ENCODE measurements around the gene SRP68. TPM values are rescaled to one million over a fixed set of nuclear protein-coding genes. Genes with fewer than 3 reads are reported as not detected.

Gene SRP68
- total and polyA plus RNA-seq, 2 donors (not counting 1 experiment from before 2014, with no cell fraction given): 34.0 to 68.6 TPM

DNA sequence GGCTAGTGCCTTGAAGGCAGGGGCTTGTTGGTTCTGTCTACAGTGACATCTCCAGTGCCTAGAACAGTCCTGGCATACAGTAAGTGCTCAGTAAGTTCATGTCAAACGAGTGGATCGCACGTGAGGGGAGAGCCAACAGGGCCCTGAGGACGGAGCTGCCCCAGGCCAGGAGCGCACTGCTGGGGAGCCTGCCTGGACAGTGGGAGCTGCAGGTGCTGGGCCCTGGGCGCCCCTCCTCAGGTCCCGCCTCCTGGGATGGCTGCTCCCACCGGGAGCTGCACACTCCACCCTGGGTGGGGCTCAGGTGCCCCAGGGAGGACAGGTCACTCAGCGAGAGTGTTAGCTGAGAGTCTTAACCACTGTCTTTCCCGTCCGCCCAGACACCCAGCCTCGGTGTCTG, 47.0 kb downstream of the SRP68 start:
- Histone ChIP-seq H3K9me3 (ENCODE audit: control insufficient read depth, insufficient read depth, low read depth, low read length) (no peaks in the 10 kb centered on the region), H3K4me3 (replicated peaks in 1 of 4; ENCODE audit: control extremely low read depth in 1 of 4, insufficient read depth in 1 of 4, low read depth in 3 of 4, low read length in 4 of 4) (no peak overlapping the region), H4K20me1 (ENCODE audit: control insufficient read depth, extremely low read depth, insufficient read depth, low read length) (no peaks in the 10 kb centered on the region), H3K4me1 (ENCODE audit: control insufficient read depth, extremely low read depth, insufficient read depth, low read length) (no peaks in the 10 kb centered on the region), H3K27me3 (ENCODE audit: control insufficient read depth, insufficient read depth, low read length) (peaks cover 4% of the 10 kb centered on the region), H3K36me3 (ENCODE audit: control insufficient read depth, insufficient read depth, low read length) (no peaks in the 10 kb centered on the region), H3K4me2 (ENCODE audit: extremely low read depth, insufficient read depth, low read length) (no peak overlapping the region), H2AFZ (ENCODE audit: low read length) (no peak overlapping the region), H3K27ac (ENCODE audit: insufficient read depth, low read length) (no peak overlapping the region), H3K79me2 (ENCODE audit: control insufficient read depth, insufficient read depth, low read length) (no peaks in the 10 kb centered on the region), H3K9ac (ENCODE audit: insufficient read depth, low read length) (no peak overlapping the region)
- DNase-seq (ENCODE audit: low read depth in 2 of 2): no peak
- TF ChIP-seq, protein P1, sequence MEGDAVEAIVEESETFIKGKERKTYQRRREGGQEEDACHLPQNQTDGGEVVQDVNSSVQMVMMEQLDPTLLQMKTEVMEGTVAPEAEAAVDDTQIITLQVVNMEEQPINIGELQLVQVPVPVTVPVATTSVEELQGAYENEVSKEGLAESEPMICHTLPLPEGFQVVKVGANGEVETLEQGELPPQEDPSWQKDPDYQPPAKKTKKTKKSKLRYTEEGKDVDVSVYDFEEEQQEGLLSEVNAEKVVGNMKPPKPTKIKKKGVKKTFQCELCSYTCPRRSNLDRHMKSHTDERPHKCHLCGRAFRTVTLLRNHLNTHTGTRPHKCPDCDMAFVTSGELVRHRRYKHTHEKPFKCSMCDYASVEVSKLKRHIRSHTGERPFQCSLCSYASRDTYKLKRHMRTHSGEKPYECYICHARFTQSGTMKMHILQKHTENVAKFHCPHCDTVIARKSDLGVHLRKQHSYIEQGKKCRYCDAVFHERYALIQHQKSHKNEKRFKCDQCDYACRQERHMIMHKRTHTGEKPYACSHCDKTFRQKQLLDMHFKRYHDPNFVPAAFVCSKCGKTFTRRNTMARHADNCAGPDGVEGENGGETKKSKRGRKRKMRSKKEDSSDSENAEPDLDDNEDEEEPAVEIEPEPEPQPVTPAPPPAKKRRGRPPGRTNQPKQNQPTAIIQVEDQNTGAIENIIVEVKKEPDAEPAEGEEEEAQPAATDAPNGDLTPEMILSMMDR (conservative IDR thresholded peaks at IDR 0.05 in 1 of 2, IDR thresholded peaks at IDR 0.05 in 1 of 2; ENCODE audit: low read depth in 1 of 2, low read length in 2 of 2): no peak
- no peak for TF ChIP-seq EZH2 (IDR thresholded peaks at IDR 0.05; ENCODE audit: low read length, missing control alignments)

- Histone ChIP-seq H3K9ac (ENCODE audit: insufficient read depth, low read length) (no peak overlapping the region), H3K9me3 (ENCODE audit: control insufficient read depth, insufficient read depth, low read depth, low read length) (no peaks in the 10 kb centered on the region), H3K27ac (ENCODE audit: insufficient read depth, low read length) (no peak overlapping the region), H2AFZ (ENCODE audit: low read length) (no peak overlapping the region), H3K79me2 (ENCODE audit: control insufficient read depth, insufficient read depth, low read length) (no peaks in the 10 kb centered on the region), H3K4me1 (ENCODE audit: control insufficient read depth, extremely low read depth, insufficient read depth, low read length) (no peaks in the 10 kb centered on the region), H3K4me2 (ENCODE audit: extremely low read depth, insufficient read depth, low read length) (no peak overlapping the region), H3K36me3 (ENCODE audit: control insufficient read depth, insufficient read depth, low read length) (no peaks in the 10 kb centered on the region), H3K27me3 (ENCODE audit: control insufficient read depth, insufficient read depth, low read length) (peaks cover 4% of the 10 kb centered on the region), H3K4me3 (replicated peaks in 1 of 4; ENCODE audit: control extremely low read depth in 1 of 4, insufficient read depth in 1 of 4, low read depth in 3 of 4, low read length in 4 of 4) (no peak overlapping the region), H4K20me1 (ENCODE audit: control insufficient read depth, extremely low read depth, insufficient read depth, low read length) (no peaks in the 10 kb centered on the region)
- no peak for DNase-seq (ENCODE audit: low read depth in 2 of 2)
- no peak for TF ChIP-seq EZH2 (IDR thresholded peaks at IDR 0.05; ENCODE audit: low read length, missing control alignments)
- TF ChIP-seq, protein P1 (conservative IDR thresholded peaks at IDR 0.05 in 1 of 2, IDR thresholded peaks at IDR 0.05 in 1 of 2; ENCODE audit: low read depth in 1 of 2, low read length in 2 of 2): no peak
Observed at GRCh38 chr17:76024353-76024752, 48.0 kb downstream of the SRP68 start.

GRCh38 chr17:76023900-76024237, 48.4 kb downstream of the SRP68 start:
- Histone ChIP-seq H3K4me2 (ENCODE audit: extremely low read depth, insufficient read depth, low read length) (no peak overlapping the region), H3K36me3 (ENCODE audit: control insufficient read depth, insufficient read depth, low read length) (no peaks in the 10 kb centered on the region), H3K27me3 (ENCODE audit: control insufficient read depth, insufficient read depth, low read length) (peaks cover 4% of the 10 kb centered on the region), H3K27ac (ENCODE audit: insufficient read depth, low read length) (no peak overlapping the region), H3K79me2 (ENCODE audit: control insufficient read depth, insufficient read depth, low read length) (no peaks in the 10 kb centered on the region), H3K4me1 (ENCODE audit: control insufficient read depth, extremely low read depth, insufficient read depth, low read length) (no peaks in the 10 kb centered on the region), H4K20me1 (ENCODE audit: control insufficient read depth, extremely low read depth, insufficient read depth, low read length) (no peaks in the 10 kb centered on the region), H2AFZ (ENCODE audit: low read length) (no peak overlapping the region), H3K4me3 (replicated peaks in 1 of 4; ENCODE audit: control extremely low read depth in 1 of 4, insufficient read depth in 1 of 4, low read depth in 3 of 4, low read length in 4 of 4) (no peak overlapping the region), H3K9ac (ENCODE audit: insufficient read depth, low read length) (no peak overlapping the region), H3K9me3 (ENCODE audit: control insufficient read depth, insufficient read depth, low read depth, low read length) (no peaks in the 10 kb centered on the region)
- DNase-seq (ENCODE audit: low read depth in 2 of 2): no peak
- no peak for TF ChIP-seq EZH2 (IDR thresholded peaks at IDR 0.05; ENCODE audit: low read length, missing control alignments)
- TF ChIP-seq, protein P1 (conservative IDR thresholded peaks at IDR 0.05 in 1 of 2, IDR thresholded peaks at IDR 0.05 in 1 of 2; ENCODE audit: low read depth in 1 of 2, low read length in 2 of 2): no peak
